Subcutaneous abdominal adipose tissue (tissue), 5 donors: ENCODE results near the gene AK5.

Experiments used
- H3K27ac ChIP-seq: one replicate; pipeline ENCODE4 v1.7.0; 2013; ENCODE audit warnings: low read depth, mild to moderate bottlenecking, inconsistent platforms, low read length, moderate library complexity
- H3K27me3 ChIP-seq, 5 donors: one replicate each; pipeline ENCODE4 v1.7.0; 2013; ENCODE audit warnings: low read length in 5 of 5, inconsistent platforms in 1 of 5; ENCODE audit not compliant: control insufficient read depth in 5 of 5, insufficient read depth in 4 of 5
- H3K36me3 ChIP-seq, 5 donors: one replicate each; pipeline ENCODE4 v1.7.0; 2013; ENCODE audit warnings: low read length in 5 of 5; ENCODE audit not compliant: control insufficient read depth in 5 of 5, insufficient read depth in 5 of 5
- H3K4me1 ChIP-seq, 5 donors: one replicate each; pipeline ENCODE4 v1.7.0; 2013; ENCODE audit warnings: low read length in 5 of 5, mild to moderate bottlenecking in 3 of 5, moderate library complexity in 1 of 5; ENCODE audit not compliant: control insufficient read depth in 5 of 5, insufficient read depth in 5 of 5
- H3K4me3 ChIP-seq, 5 donors: one replicate each; pipeline ENCODE4 v1.7.0; 2013; ENCODE audit warnings: low read length in 5 of 5, low read depth in 1 of 5
- H3K9ac ChIP-seq, 5 donors: one replicate each; pipeline ENCODE4 v1.7.0; 2013; ENCODE audit warnings: low read length in 5 of 5, mild to moderate bottlenecking in 4 of 5, moderate library complexity in 3 of 5
- H3K9me3 ChIP-seq, 5 donors: one replicate each; pipeline ENCODE4 v1.7.0; 2013; ENCODE audit warnings: low read length in 5 of 5; ENCODE audit not compliant: control insufficient read depth in 5 of 5
- donor health status: healthy.
- donor health status: healthy.
- donor health status: healthy.
- donor health status: healthy.
- donor health status: healthy.

The AK5 gene

GRCh38 chr1:77585610-77586314 is 303.9 kb downstream of the AK5 start:
- no peak overlapping the region for H3K27ac ChIP-seq
- no peaks in the 10 kb centered on the region for H3K9me3 ChIP-seq
- H3K4me1 ChIP-seq = peaks cover 0 to 4% (median 0%) of the 10 kb centered on the region in 5 donors
- no peak overlapping the region for H3K4me3 ChIP-seq
- no peak overlapping the region for H3K9ac ChIP-seq
- no peaks in the 10 kb centered on the region for H3K27me3 ChIP-seq
- peaks cover 9 to 16% (median 10%) of the 10 kb centered on the region in 5 donors for H3K36me3 ChIP-seq

GRCh38 chr1:77589231-77589630 is 307.4 kb downstream of the AK5 start:
- Histone ChIP-seq H3K4me1 (peaks cover 0 to 4% (median 0%) of the 10 kb centered on the region in 5 donors), H3K9me3 (no peaks in the 10 kb centered on the region), H3K4me3 (no peak overlapping the region), H3K36me3 (peaks cover 0 to 2% (median 0%) of the 10 kb centered on the region in 5 donors), H3K9ac (no peak overlapping the region), H3K27ac (no peak overlapping the region), H3K27me3 (no peaks in the 10 kb centered on the region)

- H3K36me3 ChIP-seq = peaks cover 0 to 4% (median 0%) of the 10 kb centered on the region in 5 donors
- H3K27me3 ChIP-seq = no peaks in the 10 kb centered on the region
- no peak overlapping the region for H3K27ac ChIP-seq
- H3K4me3 ChIP-seq = no peak overlapping the region
- H3K9me3 ChIP-seq = no peaks in the 10 kb centered on the region
- H3K4me1 ChIP-seq = peaks cover 0 to 4% (median 0%) of the 10 kb centered on the region in 5 donors
- H3K9ac ChIP-seq = no peak overlapping the region
These were observed 308.8 kb downstream of the AK5 start for GRCh38 chr1:77590651-77591050.

GRCh38 chr1:77592906-77593305 is 311.1 kb downstream of the AK5 start:
- Histone ChIP-seq H3K9me3 (no peaks in the 10 kb centered on the region), H3K4me1 (peaks cover 0 to 4% (median 0%) of the 10 kb centered on the region in 5 donors), H3K4me3 (no peak overlapping the region), H3K36me3 (peaks cover 3 to 23% (median 5%) of the 10 kb centered on the region in 5 donors), H3K9ac (no peak overlapping the region), H3K27me3 (no peaks in the 10 kb centered on the region), H3K27ac (no peak overlapping the region)

GRCh38 chr1:77594366-77595112 is 312.7 kb downstream of the AK5 start:
- peaks cover 3 to 23% (median 5%) of the 10 kb centered on the region in 5 donors for H3K36me3 ChIP-seq
- peaks cover 0 to 4% (median 0%) of the 10 kb centered on the region in 5 donors for H3K4me1 ChIP-seq
- H3K4me3 ChIP-seq = no peak overlapping the region
- H3K27ac ChIP-seq = no peak overlapping the region
- H3K9ac ChIP-seq = no peak overlapping the region
- H3K27me3 ChIP-seq = no peaks in the 10 kb centered on the region
- H3K9me3 ChIP-seq = no peaks in the 10 kb centered on the region

GRCh38 chr1:77597310-77597709 is 315.5 kb downstream of the AK5 start:
- Histone ChIP-seq H3K4me1 (no peaks in the 10 kb centered on the region), H3K27me3 (no peaks in the 10 kb centered on the region), H3K36me3 (peaks cover 3 to 31% (median 5%) of the 10 kb centered on the region in 5 donors), H3K9ac (no peak overlapping the region), H3K27ac (no peak overlapping the region), H3K9me3 (no peaks in the 10 kb centered on the region), H3K4me3 (no peak overlapping the region)

GRCh38 chr1:77605246-77606026 is 323.6 kb downstream of the AK5 start:
- Histone ChIP-seq H3K4me3 (peak overlapping the region in 2 of 5 donors; percentile 2 to 8), H3K9ac (no peak overlapping the region), H3K27me3 (no peaks in the 10 kb centered on the region), H3K9me3 (peaks cover 3 to 19% (median 12%) of the 10 kb centered on the region in 5 donors), H3K27ac (no peak overlapping the region), H3K36me3 (peaks cover 0 to 31% (median 2%) of the 10 kb centered on the region in 5 donors), H3K4me1 (peaks cover 0 to 13% (median 12%) of the 10 kb centered on the region in 5 donors)

- no peaks in the 10 kb centered on the region for H3K27me3 ChIP-seq
- H3K4me3 ChIP-seq = no peak overlapping the region
- H3K4me1 ChIP-seq = peaks cover 0 to 13% (median 12%) of the 10 kb centered on the region in 5 donors
- H3K27ac ChIP-seq = no peak overlapping the region
- peaks cover 0 to 23% (median 2%) of the 10 kb centered on the region in 5 donors for H3K36me3 ChIP-seq
- peaks cover 3 to 21% (median 12%) of the 10 kb centered on the region in 5 donors for H3K9me3 ChIP-seq
- H3K9ac ChIP-seq = no peak overlapping the region
These were observed 327.1 kb downstream of the AK5 start for GRCh38 chr1:77608893-77609292.
